ENCODE data around the gene HOXC4. TPM values are rescaled to one million over a fixed set of nuclear protein-coding genes. Genes with fewer than 3 reads are reported as not detected.

Gene HOXC4
- not detected in 2 replicates for total RNA-seq
- long read RNA-seq = 0 reads

DNA sequence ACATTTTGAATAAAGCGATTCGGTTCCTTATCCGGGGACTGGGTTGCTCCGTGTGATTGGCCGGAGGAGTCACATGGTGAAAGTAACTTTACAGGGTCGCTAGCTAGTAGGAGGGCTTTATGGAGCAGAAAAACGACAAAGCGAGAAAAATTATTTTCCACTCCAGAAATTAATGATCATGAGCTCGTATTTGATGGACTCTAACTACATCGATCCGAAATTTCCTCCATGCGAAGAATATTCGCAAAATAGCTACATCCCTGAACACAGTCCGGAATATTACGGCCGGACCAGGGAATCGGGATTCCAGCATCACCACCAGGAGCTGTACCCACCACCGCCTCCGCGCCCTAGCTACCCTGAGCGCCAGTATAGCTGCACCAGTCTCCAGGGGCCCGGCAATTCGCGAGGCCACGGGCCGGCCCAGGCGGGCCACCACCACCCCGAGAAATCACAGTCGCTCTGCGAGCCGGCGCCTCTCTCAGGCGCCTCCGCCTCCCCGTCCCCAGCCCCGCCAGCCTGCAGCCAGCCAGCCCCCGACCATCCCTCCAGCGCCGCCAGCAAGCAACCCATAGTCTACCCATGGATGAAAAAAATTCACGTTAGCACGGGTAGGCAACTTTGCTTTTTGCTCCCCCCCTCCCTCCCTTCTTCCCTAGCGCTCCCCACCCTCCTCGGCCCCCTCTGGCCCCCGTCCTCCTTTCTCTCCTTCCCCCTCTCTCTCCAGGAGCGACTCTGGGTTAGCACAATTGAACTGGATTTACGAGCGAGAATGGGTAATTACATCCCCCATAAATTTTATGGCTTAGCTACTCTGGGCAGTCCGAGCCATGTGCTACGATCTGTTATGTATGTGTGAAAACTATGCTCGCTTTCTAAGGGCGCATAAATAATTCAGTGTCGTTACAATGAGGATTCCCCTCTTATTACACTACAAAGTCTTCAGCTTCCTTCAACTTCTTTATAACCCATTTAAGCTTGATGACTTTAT lies at the start of gene HOXC4:
TSS of gene HOXC4 (plus strand) at position 85 of the 991 bp plus-strand sequence. CDS start at position 173, 88 bp downstream.
- Mint-ChIP-seq H3K27me3 (ENCODE audit: unreplicated experiment) (peaks cover 95% of the 10 kb centered on the region), H3K4me3 (ENCODE audit: unreplicated experiment) (peak within 1 kb of the TSS; percentile 57), H3K9me3 (ENCODE audit: unreplicated experiment) (no peaks in the 10 kb centered on the region), H3K4me1 (ENCODE audit: unreplicated experiment) (no peaks in the 10 kb centered on the region), H3K27ac (ENCODE audit: unreplicated experiment) (no peak within 1 kb of the TSS), H3K36me3 (ENCODE audit: unreplicated experiment) (no peaks in the 10 kb centered on the region)
- TF ChIP-seq, protein P1, sequence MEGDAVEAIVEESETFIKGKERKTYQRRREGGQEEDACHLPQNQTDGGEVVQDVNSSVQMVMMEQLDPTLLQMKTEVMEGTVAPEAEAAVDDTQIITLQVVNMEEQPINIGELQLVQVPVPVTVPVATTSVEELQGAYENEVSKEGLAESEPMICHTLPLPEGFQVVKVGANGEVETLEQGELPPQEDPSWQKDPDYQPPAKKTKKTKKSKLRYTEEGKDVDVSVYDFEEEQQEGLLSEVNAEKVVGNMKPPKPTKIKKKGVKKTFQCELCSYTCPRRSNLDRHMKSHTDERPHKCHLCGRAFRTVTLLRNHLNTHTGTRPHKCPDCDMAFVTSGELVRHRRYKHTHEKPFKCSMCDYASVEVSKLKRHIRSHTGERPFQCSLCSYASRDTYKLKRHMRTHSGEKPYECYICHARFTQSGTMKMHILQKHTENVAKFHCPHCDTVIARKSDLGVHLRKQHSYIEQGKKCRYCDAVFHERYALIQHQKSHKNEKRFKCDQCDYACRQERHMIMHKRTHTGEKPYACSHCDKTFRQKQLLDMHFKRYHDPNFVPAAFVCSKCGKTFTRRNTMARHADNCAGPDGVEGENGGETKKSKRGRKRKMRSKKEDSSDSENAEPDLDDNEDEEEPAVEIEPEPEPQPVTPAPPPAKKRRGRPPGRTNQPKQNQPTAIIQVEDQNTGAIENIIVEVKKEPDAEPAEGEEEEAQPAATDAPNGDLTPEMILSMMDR (IDR thresholded peaks at IDR 0.05) = no peak
- no peak for DNase-seq (ENCODE audit: extremely low spot score, unreplicated experiment)

DNA sequence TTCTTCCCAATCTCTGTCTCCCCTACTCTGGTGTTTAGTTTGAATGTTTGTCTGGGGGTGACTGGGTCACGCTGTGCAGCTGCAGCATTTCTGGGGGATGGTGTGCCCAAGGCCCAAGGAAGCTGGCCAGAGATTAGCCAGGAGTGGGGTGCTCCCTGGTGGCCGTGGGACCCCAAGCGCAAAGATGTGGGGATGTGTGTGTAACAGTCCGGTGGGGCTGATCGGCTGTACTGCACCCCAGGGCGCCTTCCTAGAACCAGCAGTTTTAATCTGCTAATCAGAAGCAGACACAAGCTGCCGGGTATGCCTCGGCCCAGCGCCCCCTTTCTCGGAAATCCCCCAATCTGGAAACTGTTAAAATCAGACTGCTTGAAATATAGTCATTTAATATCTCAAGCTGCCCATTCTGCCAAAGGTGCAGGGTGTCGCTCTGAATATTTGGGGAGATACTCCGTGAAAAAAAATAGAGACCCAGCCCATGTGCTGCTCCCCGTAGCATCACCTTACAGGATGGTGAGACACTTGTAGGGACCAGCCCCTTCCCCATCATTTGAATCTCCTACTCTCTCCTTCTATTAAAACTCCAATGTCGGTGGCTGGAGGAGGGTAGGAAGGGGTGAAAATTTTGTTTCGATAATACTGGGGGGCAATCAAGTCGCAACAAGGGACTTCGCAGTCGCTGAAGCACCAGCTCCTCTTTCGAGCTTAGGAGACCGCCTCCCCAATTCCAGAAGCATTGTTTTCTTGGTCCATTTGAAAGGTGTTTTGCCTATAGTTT lies 49.4 kb upstream of the HOXC4 start:
- Mint-ChIP-seq H3K36me3 (ENCODE audit: unreplicated experiment) (no peaks in the 10 kb centered on the region), H3K9me3 (ENCODE audit: unreplicated experiment) (no peaks in the 10 kb centered on the region), H3K4me3 (ENCODE audit: unreplicated experiment) (no peak overlapping the region), H3K27me3 (ENCODE audit: unreplicated experiment) (peaks cover 94% of the 10 kb centered on the region), H3K4me1 (ENCODE audit: unreplicated experiment) (peaks cover 16% of the 10 kb centered on the region), H3K27ac (ENCODE audit: unreplicated experiment) (no peak overlapping the region)
- DNase-seq (ENCODE audit: extremely low spot score, unreplicated experiment) = no peak
- TF ChIP-seq, protein P1 (IDR thresholded peaks at IDR 0.05) = no peak

DNA sequence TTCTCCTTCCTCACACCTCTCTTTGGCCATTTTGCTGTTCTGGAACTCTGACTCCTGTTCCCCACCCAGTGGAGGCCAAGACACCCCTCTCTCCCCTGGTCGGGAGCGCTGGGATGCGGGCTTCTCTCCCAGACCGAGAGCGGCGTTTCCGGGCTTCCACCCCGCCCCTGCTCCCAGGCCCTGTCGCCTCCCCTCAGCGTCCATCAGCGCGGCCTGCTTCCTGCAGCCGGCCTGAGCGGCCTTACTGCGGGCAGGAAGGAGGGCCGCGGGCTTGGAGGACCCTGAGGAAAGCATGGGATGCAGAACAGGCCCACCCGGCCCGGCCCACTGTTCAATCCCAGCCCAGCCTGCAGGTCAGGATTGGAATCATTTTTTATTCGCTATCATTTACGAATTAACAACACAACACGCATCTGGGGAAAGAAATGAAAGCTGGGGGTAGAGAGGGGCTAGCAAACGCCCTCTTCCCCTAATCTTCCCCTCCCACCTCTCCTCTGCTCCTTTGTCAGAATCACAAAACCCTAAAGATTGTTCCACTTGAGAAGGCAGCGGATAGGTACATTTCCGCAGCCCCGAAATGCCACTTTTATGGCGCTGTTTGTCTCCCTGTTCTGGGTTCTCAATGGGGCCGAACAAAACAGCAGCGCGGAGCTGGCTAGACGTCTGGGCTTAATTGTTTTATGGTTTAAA lies 48.6 kb upstream of the HOXC4 start:
- no peak for DNase-seq (ENCODE audit: extremely low spot score, unreplicated experiment)
- TF ChIP-seq, protein P1 (IDR thresholded peaks at IDR 0.05) = no peak
- H3K9me3 Mint-ChIP-seq (ENCODE audit: unreplicated experiment) = no peaks in the 10 kb centered on the region
- H3K27me3 Mint-ChIP-seq (ENCODE audit: unreplicated experiment) = peaks cover 95% of the 10 kb centered on the region
- H3K27ac Mint-ChIP-seq (ENCODE audit: unreplicated experiment) = no peak overlapping the region
- no peaks in the 10 kb centered on the region for H3K36me3 Mint-ChIP-seq (ENCODE audit: unreplicated experiment)
- H3K4me1 Mint-ChIP-seq (ENCODE audit: unreplicated experiment) = peaks cover 16% of the 10 kb centered on the region
- no peak overlapping the region for H3K4me3 Mint-ChIP-seq (ENCODE audit: unreplicated experiment)

DNA sequence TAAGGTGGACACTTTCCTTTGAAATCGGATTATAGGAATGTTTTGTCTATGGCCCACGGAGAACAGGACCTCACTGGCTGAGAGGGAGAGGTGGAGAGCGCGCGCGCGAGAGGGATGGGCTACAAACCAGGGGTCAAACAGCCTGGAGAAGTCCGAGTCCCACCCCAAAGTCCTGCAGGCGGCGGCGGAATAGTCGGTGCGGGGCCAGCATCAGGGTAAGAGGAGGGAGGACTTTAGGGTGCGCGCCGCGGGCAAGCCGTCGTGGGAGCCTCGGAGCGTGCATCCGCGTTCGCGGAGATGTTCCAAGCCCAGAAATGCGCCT lies 48.1 kb upstream of the HOXC4 start:
- H3K27ac Mint-ChIP-seq (ENCODE audit: unreplicated experiment) = no peak overlapping the region
- H3K27me3 Mint-ChIP-seq (ENCODE audit: unreplicated experiment) = peaks cover 95% of the 10 kb centered on the region
- H3K4me3 Mint-ChIP-seq (ENCODE audit: unreplicated experiment) = no peak overlapping the region
- peaks cover 12% of the 10 kb centered on the region for H3K4me1 Mint-ChIP-seq (ENCODE audit: unreplicated experiment)
- H3K36me3 Mint-ChIP-seq (ENCODE audit: unreplicated experiment) = no peaks in the 10 kb centered on the region
- TF ChIP-seq, protein P1 (IDR thresholded peaks at IDR 0.05) = no peak
- no peak for DNase-seq (ENCODE audit: extremely low spot score, unreplicated experiment)
- no peaks in the 10 kb centered on the region for H3K9me3 Mint-ChIP-seq (ENCODE audit: unreplicated experiment)
